ENCODE results near the gene CELF4. TPM values are rescaled to one million over a fixed set of nuclear protein-coding genes. Genes with fewer than 3 reads are reported as not detected.

CELF4 gene
- total RNA-seq, 6 donors from 2014 or later: 0.15 to 1.4 (median 0.81) TPM; not detected in 1

DNA sequence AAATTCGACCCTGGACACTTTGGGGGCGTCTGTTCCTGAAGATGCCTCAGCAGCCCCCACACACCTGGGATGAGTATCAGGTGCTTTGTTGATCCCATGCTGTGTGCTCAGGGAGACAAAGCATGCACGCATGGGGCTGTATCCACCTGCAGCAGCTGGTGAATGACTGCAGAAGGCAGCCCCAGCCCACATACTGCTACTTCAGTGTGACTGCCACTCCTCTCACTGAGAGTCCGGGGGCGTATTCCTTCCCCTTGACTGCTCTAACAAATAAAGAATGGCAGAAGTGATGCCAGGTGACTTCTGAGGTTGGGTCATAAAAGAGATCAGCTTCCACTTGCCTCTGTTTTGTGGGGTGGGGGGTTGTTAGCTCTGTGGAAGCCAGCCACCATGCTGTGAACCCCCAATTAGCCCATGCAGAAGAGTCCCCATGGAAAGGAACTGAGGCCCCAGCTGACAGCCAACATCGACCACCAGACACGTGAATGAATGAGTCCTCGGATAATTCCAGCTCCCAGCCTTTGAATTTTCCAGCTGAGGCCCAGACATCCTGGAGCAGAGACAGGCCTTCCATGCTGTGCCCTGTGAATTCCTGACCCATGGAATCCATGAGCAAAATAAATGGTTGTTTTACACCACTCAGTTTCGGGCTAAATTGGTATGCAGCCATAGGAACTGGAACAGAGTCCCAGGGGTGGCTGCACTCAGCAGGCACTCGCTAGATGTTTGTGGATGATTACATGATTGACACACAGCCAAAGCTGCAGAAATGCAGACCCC is 289.3 kb downstream of the CELF4 start:
- 83 to 86% methylated on average over 8 to 10 of the region's 10 CpGs for WGBS, 2 donors
- TF ChIP-seq POLR2A (IDR thresholded peaks at IDR 0.05) (no peak), EP300 (IDR thresholded peaks at IDR 0.05) (no peak), POLR2AphosphoS5 (IDR thresholded peaks at IDR 0.05) (no peak)
- TF ChIP-seq, protein P1, sequence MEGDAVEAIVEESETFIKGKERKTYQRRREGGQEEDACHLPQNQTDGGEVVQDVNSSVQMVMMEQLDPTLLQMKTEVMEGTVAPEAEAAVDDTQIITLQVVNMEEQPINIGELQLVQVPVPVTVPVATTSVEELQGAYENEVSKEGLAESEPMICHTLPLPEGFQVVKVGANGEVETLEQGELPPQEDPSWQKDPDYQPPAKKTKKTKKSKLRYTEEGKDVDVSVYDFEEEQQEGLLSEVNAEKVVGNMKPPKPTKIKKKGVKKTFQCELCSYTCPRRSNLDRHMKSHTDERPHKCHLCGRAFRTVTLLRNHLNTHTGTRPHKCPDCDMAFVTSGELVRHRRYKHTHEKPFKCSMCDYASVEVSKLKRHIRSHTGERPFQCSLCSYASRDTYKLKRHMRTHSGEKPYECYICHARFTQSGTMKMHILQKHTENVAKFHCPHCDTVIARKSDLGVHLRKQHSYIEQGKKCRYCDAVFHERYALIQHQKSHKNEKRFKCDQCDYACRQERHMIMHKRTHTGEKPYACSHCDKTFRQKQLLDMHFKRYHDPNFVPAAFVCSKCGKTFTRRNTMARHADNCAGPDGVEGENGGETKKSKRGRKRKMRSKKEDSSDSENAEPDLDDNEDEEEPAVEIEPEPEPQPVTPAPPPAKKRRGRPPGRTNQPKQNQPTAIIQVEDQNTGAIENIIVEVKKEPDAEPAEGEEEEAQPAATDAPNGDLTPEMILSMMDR (IDR thresholded peaks at IDR 0.05): no peak

DNA sequence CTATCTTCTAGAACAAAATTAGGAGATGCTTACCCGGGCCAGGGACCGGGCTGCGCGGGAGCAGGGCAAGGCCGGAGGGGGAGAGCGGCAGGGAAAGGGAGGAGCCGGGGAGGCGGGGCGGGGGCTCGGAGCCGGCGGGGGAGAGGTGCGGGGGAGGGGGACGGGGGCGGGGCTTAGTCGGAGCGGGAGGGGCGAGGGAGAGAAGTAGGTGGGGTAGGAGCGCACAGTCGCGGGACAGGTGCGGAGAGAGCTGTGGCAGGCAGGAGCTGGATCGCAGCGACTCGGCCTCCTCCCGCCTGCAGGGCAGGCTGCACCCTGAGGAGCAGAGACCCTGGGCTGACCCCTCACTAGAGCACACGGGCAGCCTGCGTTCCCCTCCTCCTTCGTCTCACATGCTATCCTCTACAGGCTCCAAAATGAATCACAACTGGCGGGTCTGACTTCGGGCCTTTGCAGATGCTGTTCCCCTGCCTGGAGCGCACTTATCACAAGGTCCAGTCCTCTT is 290.3 kb downstream of the CELF4 start:
- DNase-seq (no peak), ATAC-seq (ENCODE audit: low FRiP score in 2 of 2) (no peak)
- Histone ChIP-seq H3K27me3 (peaks cover 0 to 12% (median 4%) of the 10 kb centered on the region in 4 donors), H3K36me3 (no peaks in the 10 kb centered on the region), H3K4me3 (no peak overlapping the region), H3K9me3 (peaks cover 0 to 2% (median 0%) of the 10 kb centered on the region in 4 donors), H3K4me1 (peaks cover 0 to 12% (median 0%) of the 10 kb centered on the region in 4 donors), H3K27ac (no peak overlapping the region)
- no peak for TF ChIP-seq POLR2AphosphoS5 (IDR thresholded peaks at IDR 0.05)
- TF ChIP-seq, protein P1 (IDR thresholded peaks at IDR 0.05): no peak
- no peak for TF ChIP-seq EP300 (IDR thresholded peaks at IDR 0.05)
- no peak for TF ChIP-seq POLR2A (IDR thresholded peaks at IDR 0.05)
- 22 to 65% methylated on average over 5 to 32 of the region's 32 CpGs for WGBS, 2 donors

More for the DNA sequence above, 289.3 kb downstream of the CELF4 start:
- no peak for ATAC-seq (ENCODE audit: low FRiP score in 2 of 2)
- H3K27me3 ChIP-seq: peaks cover 0 to 12% (median 4%) of the 10 kb centered on the region in 4 donors
- H3K27ac ChIP-seq: no peak overlapping the region
- no peaks in the 10 kb centered on the region for H3K36me3 ChIP-seq
- peaks cover 0 to 2% (median 0%) of the 10 kb centered on the region in 4 donors for H3K9me3 ChIP-seq
- H3K4me3 ChIP-seq: no peak overlapping the region
- DNase-seq: no peak
- H3K4me1 ChIP-seq: peaks cover 0 to 12% (median 0%) of the 10 kb centered on the region in 4 donors

DNA sequence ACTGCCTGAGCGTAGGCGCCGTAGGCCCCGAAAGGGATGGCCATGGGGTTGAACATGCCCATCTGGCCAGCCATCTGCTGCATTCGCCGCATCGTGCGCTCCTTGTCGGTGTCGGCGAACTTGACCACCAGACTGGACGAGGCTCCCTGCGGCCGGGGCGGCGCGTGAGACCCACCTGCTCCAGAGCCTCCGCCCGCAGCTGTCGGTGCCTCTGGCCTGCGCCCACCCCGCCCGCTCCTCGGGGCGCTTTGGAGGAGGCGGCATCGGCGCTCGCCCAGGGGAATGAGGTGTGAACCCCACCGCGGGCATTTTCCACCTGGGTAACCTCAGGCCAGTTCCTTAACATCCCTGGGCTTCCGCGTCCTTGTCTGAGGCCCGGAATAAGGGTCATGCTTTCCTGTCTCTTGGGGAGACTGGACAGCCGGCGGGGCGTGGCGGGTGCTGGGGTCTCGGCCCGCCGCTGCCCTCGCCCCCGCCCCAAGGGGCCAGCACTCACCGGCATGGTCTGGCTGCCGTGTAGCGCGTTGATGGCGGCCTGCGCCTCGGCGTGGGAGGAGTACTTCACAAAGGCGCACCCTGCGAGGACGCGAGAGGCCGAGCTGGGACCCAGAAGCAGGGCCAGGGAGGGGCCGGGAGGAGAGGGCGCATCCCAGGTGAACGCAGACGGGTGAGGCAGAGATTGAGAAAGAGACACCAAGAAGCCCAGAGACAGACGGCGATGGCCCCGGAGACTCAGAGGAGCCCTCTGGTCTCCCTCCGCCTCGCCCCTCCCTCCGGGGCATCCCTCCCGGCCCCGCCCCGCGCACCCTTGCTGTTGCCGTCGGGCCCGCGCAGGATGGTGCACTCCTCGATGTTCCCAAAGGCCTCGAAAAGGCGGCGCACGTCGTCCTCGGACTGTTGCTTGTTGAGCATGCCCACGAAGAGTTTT is 291.0 kb downstream of the CELF4 start:
- no peak overlapping the region for H3K4me3 ChIP-seq
- peaks cover 0 to 12% (median 4%) of the 10 kb centered on the region in 4 donors for H3K27me3 ChIP-seq
- no peaks in the 10 kb centered on the region for H3K36me3 ChIP-seq
- peaks cover 0 to 2% (median 0%) of the 10 kb centered on the region in 4 donors for H3K9me3 ChIP-seq
- WGBS, 2 donors: 14 to 19% methylated on average over 30 to 75 of the region's 82 CpGs
- no peak overlapping the region for H3K27ac ChIP-seq
- ATAC-seq (ENCODE audit: low FRiP score in 2 of 2) (no peak), DNase-seq (peak in 1 of 2 donors; percentile 81)
- H3K4me1 ChIP-seq: peaks cover 0 to 12% (median 0%) of the 10 kb centered on the region in 4 donors
- TF ChIP-seq EP300 (IDR thresholded peaks at IDR 0.05) (no peak), POLR2A (IDR thresholded peaks at IDR 0.05) (no peak), POLR2AphosphoS5 (IDR thresholded peaks at IDR 0.05) (no peak)
- TF ChIP-seq, protein P1 (IDR thresholded peaks at IDR 0.05): no peak

DNA sequence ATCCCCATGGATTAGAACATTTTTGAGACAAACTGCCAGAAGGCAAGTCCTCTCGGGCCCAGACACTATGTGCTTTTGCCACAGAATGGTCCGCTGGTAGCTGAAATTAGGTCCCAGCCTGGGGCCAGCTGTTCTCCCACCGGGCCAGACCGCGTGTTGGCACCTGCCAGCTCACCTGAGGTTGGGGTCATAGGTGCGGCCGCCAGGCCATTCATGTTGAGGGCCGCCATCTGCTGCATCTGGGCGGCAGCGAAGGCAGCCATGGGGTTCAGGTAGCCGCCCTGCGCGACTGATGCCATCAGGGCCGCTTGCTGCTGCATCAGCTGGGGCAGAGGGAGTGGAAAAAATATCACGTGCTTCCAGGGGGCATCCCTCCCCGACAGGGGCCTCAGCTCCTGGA is 292.8 kb downstream of the CELF4 start:
- peaks cover 0 to 12% (median 0%) of the 10 kb centered on the region in 4 donors for H3K4me1 ChIP-seq
- H3K4me3 ChIP-seq: no peak overlapping the region
- DNase-seq (no peak), ATAC-seq (ENCODE audit: low FRiP score in 2 of 2) (no peak)
- H3K9me3 ChIP-seq: peaks cover 0 to 2% (median 0%) of the 10 kb centered on the region in 4 donors
- H3K27ac ChIP-seq: no peak overlapping the region
- WGBS, 2 donors: 81% methylated on average over 2 to 16 of the region's 16 CpGs
- TF ChIP-seq POLR2AphosphoS5 (IDR thresholded peaks at IDR 0.05) (no peak), EP300 (IDR thresholded peaks at IDR 0.05) (no peak), POLR2A (IDR thresholded peaks at IDR 0.05) (no peak)
- TF ChIP-seq, protein P1 (IDR thresholded peaks at IDR 0.05): no peak
- H3K27me3 ChIP-seq: peaks cover 0 to 12% (median 4%) of the 10 kb centered on the region in 4 donors
- no peaks in the 10 kb centered on the region for H3K36me3 ChIP-seq

Measured in upper lobe of left lung (tissue), 6 donors.